GM18526 (cell line): ENCODE measurements around the gene RMND5B.

Source experiments
- POLR2A ChIP-seq: IDR thresholded peaks from 3 replicates; pipeline ENCODE4 v1.6.1; 2011; ENCODE audit not compliant: insufficient read length; ENCODE audit errors: extremely low read depth

Gene RMND5B

DNA sequence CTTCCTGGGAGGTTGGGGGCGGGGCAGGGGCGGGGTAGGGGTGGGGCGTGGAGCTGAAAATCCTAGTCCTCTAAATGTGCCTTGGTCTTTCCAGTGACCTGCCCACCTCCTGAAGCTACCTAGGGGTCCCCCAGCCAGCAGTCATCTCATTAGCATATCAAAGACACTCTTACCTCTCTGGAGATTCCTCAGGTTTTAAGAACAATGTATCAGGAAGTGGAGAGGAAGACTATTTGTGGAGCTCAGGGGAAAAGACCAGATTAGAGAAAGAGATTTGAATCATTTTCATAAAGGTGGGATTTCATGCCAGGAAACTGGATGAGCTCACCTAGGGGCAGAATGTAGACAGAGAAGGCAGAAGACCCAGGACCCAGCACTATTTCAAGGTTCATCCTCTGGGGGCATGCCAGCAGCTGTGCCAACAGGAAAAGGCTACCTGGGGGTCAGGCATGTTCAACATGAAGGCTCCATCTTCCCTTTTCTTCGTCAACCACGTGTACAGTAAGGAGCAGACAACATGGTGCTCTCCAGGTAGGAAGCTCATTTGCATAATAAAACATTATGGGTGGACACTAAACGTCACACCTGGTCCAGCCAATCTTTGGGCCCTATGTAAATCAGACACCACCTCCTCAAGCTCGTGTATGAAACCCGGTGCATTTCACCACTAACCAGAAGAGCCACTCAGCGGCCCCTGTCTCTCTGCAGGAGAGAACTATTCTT lies 49.5 kb downstream of the RMND5B start:
- no peak for TF ChIP-seq POLR2A

DNA sequence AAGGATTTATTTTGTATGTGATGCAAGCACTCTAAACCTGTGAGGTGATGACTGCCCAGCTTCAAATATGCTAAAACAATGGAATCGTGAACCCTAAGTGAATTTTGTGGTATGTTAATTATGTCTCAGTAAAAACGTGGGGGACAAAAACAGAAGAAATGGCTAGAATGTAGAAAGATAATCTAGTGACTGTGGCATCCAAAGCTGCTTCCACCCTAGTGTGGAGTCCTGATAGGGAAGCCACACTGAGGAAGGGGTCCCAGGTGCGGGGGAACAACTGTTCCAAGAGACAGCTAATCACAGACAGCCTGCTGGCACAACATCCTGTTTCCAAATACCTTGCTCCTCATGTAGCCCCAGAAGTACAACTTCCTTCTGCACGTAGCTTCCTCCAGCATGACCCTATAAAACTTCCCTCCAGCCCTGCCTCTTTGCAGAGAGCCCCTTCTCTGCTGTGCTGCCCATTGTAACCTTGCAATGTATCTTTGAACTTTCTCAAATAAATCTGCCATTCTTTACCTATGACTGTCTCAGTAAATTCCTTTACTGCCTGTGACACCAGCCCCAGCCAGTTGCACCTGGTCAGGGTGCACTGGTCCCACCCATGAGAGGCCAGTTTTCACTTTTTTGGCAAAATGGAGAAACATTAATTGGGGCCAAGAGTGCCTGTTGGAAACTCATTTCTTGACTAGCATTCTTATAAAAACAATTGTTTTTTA lies 51.5 kb downstream of the RMND5B start:
- no peak for TF ChIP-seq POLR2A

DNA sequence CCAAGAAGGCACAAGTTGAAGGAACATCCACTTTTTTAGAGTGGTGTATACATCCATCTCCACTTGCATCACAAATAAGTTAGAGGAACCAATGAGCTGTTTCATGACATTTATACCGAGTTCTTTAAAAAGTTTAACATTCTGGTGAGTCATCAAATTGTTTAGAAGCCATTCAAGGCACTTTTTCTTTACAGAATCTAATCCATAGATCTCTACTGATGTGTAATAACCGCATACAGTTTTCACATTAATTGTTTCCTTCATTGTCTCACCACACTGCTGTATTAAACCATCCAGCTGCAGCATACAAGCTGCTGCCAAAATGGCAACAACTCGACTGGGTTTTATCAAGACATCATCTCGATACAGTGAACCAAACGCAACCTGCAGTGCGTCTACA lies 55.6 kb downstream of the RMND5B start:
- no peak for TF ChIP-seq POLR2A

DNA sequence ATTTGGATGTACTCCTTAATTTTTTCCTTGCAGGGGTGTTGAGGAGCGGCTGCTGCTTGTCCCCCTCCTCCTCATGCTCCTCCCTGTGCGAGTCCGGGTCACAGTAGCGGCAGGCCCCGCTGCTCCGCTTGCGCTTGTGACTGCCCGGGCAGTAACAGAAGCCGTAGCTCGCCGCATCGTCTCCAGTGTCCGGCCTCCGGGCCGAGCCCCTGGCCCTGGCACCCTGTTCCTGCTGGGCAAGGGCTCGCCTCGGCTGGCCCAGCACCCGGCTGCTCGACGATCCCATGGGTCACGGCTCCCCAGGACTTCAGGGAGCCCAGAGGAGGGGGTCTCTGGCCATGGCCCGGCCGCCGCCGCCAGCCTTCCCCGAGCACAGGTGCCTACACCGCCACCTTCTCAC lies 56.2 kb downstream of the RMND5B start, which contains the start of gene GMCL2:
GMCL2 (minus strand) TSS at position 358 of the 400 bp plus-strand sequence; CDS start at position 286, 72 bp downstream.
- no peak for TF ChIP-seq POLR2A

DNA sequence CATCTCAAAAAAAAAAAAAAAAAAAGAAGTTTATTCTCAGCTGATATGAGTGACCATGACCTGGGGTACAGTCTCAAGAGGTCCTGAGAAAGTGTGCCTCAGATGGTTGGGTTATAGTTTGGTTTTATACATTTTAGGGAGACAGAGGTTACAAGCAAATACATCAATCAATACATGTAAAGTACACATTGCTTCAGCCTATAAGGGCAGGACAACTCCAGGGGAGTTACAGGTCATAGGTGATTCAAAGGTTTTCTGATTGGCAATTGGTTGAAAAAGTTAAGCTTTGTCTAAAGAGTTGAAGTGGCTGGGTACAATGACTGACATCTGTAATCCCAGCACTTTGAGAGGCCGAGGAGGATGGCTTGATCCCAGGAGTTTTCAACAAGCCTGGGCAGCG lies 58.6 kb downstream of the RMND5B start:
- no peak for TF ChIP-seq POLR2A

DNA sequence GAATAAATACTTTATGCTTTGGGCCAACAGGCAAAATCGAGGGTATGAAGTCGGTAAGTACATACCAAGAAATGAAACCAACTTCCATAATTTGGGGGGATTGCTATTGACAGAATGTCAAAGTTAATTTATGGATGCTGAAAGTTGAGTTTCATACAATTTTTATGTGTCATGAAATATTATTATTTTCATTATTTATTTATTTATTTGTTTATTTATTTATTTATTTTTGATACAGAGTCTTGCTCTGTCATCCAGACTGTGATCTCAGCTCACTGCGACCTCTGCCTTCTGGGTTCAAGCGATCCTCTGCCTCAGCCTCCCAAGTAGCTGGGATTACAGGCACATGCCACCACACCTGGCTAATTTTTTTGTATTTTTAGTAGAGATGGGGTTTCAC lies 60.8 kb downstream of the RMND5B start:
- TF ChIP-seq POLR2A: no peak

DNA sequence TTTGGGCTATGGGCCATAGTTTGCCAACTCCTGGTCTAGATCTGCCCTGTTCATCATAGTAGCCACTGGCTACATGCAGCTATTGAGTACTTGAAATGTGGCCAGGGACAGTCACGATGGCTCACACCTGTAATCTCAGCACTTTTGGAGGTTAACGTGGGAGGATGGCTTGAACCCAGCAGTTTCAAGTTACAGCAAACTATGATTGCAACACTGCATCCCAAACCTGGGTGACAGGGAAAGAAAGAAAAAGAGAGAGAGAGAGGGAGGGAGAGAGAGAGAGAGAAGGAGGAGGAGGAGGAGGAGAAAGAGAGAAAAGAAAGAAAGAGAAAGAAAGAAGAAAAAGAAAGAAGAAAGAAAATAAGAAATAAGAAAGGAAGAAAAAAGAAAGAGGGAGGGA lies 61.4 kb downstream of the RMND5B start:
- no peak for TF ChIP-seq POLR2A

DNA sequence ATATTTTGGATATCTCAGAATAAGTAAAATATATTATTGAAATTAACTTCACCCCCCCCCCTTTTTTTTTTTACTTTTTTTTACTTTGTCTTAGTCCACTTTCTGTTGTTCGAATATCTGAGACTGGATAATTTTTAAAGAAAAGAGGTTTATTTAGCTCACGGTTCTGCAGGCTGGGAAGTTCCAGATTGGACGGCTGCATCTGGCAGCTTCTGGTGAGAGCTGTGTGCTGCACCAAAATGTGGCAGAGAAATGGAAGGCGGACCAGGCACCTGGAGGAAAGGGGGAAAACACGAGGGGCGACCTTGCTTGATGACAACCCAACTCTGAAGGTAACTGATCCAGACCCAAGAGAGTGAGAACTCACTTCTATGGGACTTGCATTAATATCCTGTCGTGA lies 62.0 kb downstream of the RMND5B start:
- no peak for TF ChIP-seq POLR2A

DNA sequence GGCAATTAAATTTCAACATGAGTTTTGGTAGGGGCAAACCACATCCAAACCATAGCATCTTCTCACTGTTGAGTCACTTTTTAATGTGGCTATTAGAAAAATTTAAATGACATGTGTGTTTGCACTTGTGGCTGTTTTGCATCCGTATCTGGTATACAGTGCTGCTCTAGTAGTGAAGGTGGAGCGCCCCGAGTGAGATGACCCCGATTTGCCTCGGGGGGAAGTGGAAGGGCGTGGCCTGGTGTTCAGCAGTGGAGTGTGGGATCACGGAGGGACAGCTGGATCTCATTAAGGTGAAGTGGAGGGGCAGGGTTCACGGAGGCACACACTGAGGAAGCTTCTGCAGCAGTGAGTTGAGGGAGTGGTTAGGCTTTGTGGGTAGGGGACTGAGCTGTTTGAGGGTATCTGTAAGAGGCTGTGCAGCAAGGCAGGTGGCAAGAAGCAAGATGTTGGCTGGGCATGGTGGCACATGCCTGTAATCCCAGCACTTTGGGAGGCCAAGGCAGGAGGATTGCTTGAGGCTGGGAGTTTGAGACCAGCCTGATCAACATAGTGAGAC lies 62.5 kb downstream of the RMND5B start:
- TF ChIP-seq POLR2A: no peak

DNA sequence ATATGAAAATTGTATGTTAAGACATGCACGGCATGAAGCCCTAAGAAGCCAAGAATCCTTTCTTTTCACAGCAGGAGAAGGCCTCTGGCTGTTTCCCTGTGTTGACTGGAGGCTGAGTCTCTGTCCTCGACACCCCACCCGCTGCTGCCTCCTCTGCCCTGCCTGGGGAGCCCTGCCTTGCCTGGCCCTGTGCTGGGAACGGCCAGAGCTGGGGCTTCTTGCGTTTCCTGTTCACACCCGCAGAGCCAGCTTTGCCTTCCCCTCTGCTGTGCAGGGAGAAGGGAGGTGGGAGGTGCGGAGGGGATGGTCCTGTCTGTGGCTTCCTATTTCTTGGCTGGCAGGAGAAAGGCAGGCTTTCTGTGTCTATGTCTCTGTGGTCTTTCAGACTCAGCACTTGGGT lies 63.2 kb downstream of the RMND5B start:
- no peak for TF ChIP-seq POLR2A

DNA sequence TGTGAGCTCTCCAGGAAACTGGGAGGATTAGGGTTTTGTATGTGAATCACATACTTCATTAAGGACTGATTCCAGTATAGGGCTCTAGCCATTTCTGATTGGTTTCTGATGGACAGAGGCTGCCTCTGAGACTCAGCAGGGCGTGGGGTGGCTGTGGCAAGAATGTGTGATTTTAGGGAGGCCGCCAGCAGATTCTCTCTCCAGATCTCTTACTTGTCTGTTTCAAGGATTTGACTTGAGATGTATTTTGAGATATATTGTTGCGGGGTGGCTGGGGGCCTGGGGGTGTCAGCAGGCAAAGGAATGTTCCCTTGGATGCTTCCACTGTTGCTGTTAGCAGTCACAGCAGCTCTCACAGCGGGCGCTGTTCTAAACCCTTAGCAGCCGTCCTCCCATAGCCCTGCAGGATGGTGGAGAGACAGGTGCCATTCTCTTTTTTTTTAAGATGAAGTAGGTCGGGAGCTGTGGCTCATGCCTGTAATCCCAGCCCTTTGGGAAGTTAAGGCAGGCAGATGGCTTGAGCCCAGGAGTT lies 65.5 kb downstream of the RMND5B start:
- TF ChIP-seq POLR2A: no peak

DNA sequence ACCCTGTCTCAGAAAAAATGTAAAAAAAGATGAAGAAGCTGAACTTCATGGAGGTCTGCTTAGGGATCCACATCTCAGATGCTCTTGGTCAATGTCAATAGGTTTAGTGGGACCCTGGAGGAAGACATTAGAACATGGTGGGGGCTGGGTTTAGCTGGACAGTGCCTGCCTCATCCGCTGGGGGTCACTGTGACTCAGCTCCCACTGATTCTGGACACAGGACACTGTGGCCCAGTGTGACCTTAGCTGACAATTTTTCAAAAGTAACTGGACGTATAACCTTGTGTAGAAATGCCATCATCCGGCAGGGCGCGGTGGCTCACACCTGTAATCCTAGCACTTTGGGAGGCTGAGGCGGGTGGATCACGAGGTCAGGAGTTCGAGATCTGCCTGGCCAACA lies 66.2 kb downstream of the RMND5B start:
- TF ChIP-seq POLR2A: no peak

DNA sequence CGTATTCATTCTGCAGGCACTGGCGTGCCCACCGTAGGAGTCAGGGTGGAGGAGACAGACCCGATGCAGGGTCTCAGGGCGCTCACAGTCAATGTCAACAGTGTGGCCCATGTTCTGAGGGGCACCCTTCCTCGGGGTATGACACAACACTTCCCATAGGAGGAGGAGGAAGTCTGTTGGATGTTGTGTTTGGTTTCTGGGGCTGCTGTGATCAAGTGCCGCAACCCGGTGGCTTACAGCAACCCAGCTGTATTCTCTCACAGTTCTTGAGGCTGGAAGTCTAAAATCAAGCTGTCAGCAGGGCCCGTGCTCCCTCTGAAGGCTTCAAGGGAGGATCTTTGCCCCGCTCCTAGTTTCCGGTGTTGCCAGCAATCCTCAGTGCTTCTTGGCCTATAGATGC lies 67.9 kb downstream of the RMND5B start:
- TF ChIP-seq POLR2A: no peak

DNA sequence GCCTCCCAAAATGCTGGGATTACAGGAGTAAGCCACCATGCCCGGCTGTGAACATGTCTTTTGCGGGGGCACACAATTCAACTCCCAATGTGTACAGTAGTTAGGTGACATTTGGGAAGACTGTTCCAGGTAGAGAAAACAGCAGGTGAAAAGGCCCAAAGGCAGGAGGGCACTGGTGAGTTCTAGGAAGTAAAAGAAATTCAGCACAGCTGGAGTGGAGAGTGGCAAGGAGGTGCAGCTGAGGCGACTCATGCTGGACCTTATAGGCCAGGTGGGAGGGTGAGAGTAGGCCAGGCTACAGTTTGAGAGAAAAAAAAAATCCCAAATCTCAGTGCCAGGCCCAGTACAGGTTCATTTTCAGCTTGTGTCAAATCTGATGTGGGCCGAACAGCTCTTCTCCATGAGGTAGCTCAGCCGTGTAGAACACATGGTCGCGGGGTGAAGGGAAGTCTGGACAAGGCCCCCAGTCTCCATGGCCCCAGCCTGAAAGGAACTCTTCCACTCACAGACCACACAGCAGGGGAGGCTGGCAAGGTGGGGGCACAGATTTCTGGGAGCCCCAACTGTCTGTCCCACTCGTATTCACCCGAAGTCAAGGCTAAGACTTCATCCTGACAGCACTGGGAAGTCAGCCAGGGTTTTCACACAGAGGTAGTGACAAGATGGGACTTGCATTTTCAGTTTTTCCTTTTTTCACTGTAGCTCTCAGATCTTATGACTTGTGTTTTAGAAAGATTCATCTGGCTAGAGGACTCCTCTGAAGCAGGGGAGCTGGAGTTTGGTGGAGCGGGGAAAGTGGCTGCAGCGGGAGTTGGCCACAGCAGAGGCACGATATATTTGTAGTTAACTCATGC lies 69.0 kb downstream of the RMND5B start:
- no peak for TF ChIP-seq POLR2A
